ENCODE data around the gene HS3ST3B1. TPM values are rescaled to one million over a fixed set of nuclear protein-coding genes. Genes with fewer than 3 reads are reported as not detected.

HS3ST3B1 gene
- total RNA-seq, 4 donors from 2014 or later = 4.3 to 30.1 (median 15.5) TPM

DNA sequence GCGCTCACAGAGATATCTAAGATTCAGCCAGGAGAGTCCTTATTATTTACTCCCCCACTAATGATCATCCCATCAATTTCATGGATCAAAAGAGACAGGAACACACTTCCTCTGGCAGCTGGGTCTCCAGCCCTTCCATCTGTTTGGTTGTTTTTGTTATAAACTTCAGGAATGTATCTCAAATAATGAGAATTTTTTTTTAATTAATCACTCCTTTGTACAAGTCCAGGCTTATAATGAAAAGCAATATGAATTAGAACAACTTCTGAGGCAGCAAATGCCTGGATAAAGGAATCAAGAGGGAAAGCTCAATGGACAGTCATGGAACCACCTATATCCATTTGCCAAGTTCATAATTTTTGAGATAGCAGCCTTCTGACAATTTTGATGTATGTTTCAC is 73.4 kb downstream of the HS3ST3B1 start:
- no peak overlapping the region for H3K4me3 ChIP-seq (ENCODE audit: low read depth, poor library complexity, severe bottlenecking)
- TF ChIP-seq, protein P1, sequence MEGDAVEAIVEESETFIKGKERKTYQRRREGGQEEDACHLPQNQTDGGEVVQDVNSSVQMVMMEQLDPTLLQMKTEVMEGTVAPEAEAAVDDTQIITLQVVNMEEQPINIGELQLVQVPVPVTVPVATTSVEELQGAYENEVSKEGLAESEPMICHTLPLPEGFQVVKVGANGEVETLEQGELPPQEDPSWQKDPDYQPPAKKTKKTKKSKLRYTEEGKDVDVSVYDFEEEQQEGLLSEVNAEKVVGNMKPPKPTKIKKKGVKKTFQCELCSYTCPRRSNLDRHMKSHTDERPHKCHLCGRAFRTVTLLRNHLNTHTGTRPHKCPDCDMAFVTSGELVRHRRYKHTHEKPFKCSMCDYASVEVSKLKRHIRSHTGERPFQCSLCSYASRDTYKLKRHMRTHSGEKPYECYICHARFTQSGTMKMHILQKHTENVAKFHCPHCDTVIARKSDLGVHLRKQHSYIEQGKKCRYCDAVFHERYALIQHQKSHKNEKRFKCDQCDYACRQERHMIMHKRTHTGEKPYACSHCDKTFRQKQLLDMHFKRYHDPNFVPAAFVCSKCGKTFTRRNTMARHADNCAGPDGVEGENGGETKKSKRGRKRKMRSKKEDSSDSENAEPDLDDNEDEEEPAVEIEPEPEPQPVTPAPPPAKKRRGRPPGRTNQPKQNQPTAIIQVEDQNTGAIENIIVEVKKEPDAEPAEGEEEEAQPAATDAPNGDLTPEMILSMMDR (IDR thresholded peaks at IDR 0.05) = no peak
- TF ChIP-seq POLR2A (IDR thresholded peaks at IDR 0.05) = no peak
- DNase-seq (ENCODE audit: low spot score in 2 of 2) = no peak
- intact Hi-C loops (cut with DNase I; ENCODE audit: low total_unique reads) = no loop called here
- 75 to 91% methylated on average over 1 of the region's 1 CpG for WGBS, 2 donors

DNA sequence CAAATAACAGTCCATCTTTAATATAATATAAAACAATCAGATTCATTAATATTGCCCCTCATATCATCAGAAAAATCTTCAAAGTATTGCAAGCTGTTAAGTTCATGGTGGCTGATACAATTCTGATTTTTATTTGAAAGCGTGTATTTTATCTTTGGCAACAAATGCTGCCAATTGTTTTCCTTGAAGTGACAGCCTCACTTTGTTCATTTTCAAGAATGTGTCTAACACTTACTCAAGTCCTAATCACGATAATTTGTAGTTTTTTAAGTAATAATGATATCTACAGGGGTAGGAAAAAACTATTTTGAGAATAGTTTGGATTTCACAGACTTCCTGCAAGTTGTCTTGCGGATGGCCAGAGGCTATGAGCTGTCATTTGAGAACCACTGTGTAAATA is 75.8 kb downstream of the HS3ST3B1 start:
- no peak for DNase-seq (ENCODE audit: low spot score in 2 of 2)
- H3K4me3 ChIP-seq (ENCODE audit: low read depth, poor library complexity, severe bottlenecking) = no peak overlapping the region
- intact Hi-C loops (cut with DNase I; ENCODE audit: low total_unique reads) = no loop called here
- 53 to 72% methylated on average over 3 of the region's 3 CpGs for WGBS, 2 donors
- TF ChIP-seq, protein P1 (IDR thresholded peaks at IDR 0.05) = no peak
- no peak for TF ChIP-seq POLR2A (IDR thresholded peaks at IDR 0.05)

DNA sequence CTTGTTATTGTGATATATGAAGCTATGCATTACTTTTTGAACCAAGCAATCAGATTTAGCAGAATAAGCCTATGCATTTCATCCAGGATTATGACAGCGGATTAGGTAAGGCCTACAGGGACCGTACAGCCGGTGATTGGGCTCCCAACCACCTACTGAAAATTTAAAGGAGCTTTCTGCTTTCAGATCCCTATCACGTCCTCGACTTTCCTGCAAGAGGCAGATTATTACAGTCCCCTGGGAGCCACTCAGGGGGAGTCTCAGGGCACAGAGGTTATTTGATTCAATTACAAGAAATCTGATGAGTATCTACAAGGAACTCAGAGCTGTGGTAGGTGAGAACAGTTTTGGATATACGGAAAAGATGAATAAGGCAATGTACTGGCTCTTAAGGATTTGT is 80.7 kb downstream of the HS3ST3B1 start:
- no peak for DNase-seq (ENCODE audit: low spot score in 2 of 2)
- intact Hi-C loops (cut with DNase I; ENCODE audit: low total_unique reads) = no loop called here
- H3K4me3 ChIP-seq (ENCODE audit: low read depth, poor library complexity, severe bottlenecking) = no peak overlapping the region
- 94 to 95% methylated on average over 6 of the region's 6 CpGs for WGBS, 2 donors
- TF ChIP-seq, protein P1 (IDR thresholded peaks at IDR 0.05) = no peak
- TF ChIP-seq POLR2A (IDR thresholded peaks at IDR 0.05) = no peak

DNA sequence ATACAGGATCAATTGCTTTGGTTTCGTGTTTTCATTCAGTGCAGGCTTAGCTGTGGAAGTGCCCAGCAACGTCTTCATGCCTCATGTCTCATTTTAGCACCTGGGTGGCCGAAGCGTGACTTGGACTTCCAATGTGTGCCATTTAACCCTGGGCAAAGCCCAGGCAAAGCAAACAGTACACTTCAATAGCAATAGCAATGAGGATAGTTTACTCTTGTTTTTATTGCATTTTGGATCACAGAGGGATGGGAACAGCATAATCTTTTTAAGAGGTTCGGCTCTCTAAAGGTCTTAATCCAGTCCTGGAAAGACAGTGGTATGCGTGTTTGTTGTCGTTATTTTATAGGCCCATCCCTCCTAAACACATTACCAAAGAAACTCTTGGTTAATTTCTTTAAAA is 86.2 kb downstream of the HS3ST3B1 start:
- H3K4me3 ChIP-seq (ENCODE audit: low read depth, poor library complexity, severe bottlenecking) = no peak overlapping the region
- intact Hi-C loops (cut with DNase I; ENCODE audit: low total_unique reads) = no loop called here
- WGBS, 2 donors = 88 to 89% methylated on average over 7 of the region's 7 CpGs
- DNase-seq (ENCODE audit: low spot score in 2 of 2) = no peak
- TF ChIP-seq, protein P1 (IDR thresholded peaks at IDR 0.05) = no peak
- TF ChIP-seq POLR2A (IDR thresholded peaks at IDR 0.05) = no peak

DNA sequence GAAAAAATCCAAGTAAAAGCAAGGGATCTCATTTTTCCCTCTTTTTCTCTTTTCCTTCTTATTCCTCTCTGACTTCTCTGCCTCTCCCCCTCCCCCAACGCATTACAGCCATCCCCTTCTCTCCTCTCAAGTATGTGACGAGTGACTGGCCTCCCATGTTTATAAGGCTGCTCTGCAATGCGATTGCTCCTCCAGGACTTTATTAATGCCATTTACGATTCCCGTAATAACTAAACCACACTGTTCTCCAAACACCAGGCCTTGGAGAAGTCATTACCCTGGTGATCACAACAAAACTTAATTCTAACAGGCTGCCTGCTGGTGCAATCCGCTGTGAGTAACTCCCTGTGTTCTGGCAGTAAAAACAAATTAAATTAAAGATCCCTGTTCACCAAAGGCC is 88.8 kb downstream of the HS3ST3B1 start:
- no peak overlapping the region for H3K4me3 ChIP-seq (ENCODE audit: low read depth, poor library complexity, severe bottlenecking)
- no peak for DNase-seq (ENCODE audit: low spot score in 2 of 2)
- 56 to 69% methylated on average over 6 of the region's 6 CpGs for WGBS, 2 donors
- intact Hi-C loops (cut with DNase I; ENCODE audit: low total_unique reads) = no loop called here
- TF ChIP-seq POLR2A (IDR thresholded peaks at IDR 0.05) = no peak

DNA sequence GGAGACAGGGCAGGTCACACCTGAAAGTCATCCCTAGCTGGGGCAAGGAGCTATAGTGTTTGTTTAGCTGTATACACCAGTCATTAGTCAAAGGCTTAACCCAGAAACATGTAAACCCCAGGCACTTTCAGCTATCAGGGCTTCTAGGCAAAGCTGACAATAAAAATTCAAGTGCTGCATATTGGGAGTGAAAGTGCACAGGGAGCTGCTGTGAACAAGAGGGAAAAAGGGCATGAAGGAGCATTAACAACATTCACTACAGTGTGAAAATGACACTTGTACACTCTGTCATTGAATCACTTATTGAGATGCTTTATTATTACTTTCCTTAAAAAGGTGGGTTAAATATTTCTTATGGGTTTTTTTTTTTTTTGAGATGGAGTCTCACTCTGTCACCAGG is 92.8 kb downstream of the HS3ST3B1 start:
- TF ChIP-seq, protein P1 (IDR thresholded peaks at IDR 0.05) = no peak
- TF ChIP-seq POLR2A (IDR thresholded peaks at IDR 0.05) = no peak
- intact Hi-C loops (cut with DNase I; ENCODE audit: low total_unique reads) = no loop called here
- DNase-seq (ENCODE audit: low spot score in 2 of 2) = no peak
- H3K4me3 ChIP-seq (ENCODE audit: low read depth, poor library complexity, severe bottlenecking) = no peak overlapping the region
